Mammary epithelial cell (primary cell): ENCODE measurements around the gene C9.

Experiments
- EZH2 ChIP-seq: IDR thresholded peaks from 2 replicates; pipeline ENCODE4 v1.6.1; 2012; ENCODE audit warnings: low read length, inconsistent platforms, borderline replicate concordance
- TF ChIP-seq, protein P1 (sequence below), 2 donors: IDR thresholded peaks in 1 of 2; conservative IDR thresholded peaks in 1 of 2; 2 replicates each; pipeline ENCODE4 v1.5.1; 2011 to 2012; ENCODE audit warnings: inconsistent platforms in 2 of 2, low read length in 2 of 2, mild to moderate bottlenecking in 2 of 2, control low read depth in 1 of 2, low read depth in 1 of 2; ENCODE audit not compliant: insufficient read depth in 1 of 2; ENCODE audit errors: extremely low read depth in 1 of 2

DNA sequence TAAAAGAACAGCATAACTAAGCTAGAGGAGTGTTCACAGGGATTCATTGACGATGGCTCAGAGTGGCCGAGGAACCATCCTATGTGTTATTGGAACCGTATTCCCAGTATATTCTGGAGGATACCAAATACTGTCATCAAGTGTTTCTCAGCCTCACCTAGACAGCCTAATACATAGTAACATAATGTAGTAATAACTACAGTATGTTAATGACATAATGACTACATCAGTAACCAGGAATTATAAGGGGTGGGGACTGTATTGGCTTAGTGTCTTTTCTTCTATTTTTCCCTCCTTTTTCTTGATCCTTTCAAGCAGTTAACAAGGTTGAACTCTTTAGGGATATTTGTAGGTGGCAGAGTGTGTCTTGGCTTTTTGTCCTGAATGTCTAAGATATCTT, 26.6 kb upstream of the C9 start:
- TF ChIP-seq, protein P1, sequence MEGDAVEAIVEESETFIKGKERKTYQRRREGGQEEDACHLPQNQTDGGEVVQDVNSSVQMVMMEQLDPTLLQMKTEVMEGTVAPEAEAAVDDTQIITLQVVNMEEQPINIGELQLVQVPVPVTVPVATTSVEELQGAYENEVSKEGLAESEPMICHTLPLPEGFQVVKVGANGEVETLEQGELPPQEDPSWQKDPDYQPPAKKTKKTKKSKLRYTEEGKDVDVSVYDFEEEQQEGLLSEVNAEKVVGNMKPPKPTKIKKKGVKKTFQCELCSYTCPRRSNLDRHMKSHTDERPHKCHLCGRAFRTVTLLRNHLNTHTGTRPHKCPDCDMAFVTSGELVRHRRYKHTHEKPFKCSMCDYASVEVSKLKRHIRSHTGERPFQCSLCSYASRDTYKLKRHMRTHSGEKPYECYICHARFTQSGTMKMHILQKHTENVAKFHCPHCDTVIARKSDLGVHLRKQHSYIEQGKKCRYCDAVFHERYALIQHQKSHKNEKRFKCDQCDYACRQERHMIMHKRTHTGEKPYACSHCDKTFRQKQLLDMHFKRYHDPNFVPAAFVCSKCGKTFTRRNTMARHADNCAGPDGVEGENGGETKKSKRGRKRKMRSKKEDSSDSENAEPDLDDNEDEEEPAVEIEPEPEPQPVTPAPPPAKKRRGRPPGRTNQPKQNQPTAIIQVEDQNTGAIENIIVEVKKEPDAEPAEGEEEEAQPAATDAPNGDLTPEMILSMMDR (conservative IDR thresholded peaks at IDR 0.05 in 1 of 2, IDR thresholded peaks at IDR 0.05 in 1 of 2; ENCODE audit: extremely low read depth in 1 of 2, insufficient read depth in 1 of 2, low read depth in 1 of 2, low read length in 2 of 2), result no peak
- TF ChIP-seq EZH2, result no peak
